ENCODE measurements around the gene EHBP1. TPM values are rescaled to one million over a fixed set of nuclear protein-coding genes. Genes with fewer than 3 reads are reported as not detected.

EHBP1 gene
- total and polyA plus RNA-seq, 7 experiments from 2014 or later: 12.3 to 31.5 (median 27.7) TPM

DNA sequence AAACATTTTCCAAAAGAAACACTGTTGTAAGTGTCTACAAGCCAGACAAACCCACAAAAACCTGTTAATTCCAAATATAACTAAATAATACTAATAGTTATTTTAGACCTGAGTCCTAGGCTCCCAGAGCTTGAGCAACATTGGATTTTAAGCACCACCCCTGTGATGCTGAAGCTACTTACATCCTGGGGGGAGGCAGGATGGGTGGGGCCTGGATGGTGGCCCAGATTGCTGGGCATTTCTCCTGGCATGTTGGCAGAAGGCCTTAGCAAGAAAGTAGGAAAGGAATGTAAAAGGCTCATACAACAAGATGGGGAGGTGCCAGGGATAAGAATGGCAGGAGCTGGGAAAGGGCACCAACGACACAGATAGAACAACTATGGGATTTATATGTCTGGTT, 294.4 kb downstream of the EHBP1 start:
- intact Hi-C loops (cut with micrococcal nuclease): no loop called here

DNA sequence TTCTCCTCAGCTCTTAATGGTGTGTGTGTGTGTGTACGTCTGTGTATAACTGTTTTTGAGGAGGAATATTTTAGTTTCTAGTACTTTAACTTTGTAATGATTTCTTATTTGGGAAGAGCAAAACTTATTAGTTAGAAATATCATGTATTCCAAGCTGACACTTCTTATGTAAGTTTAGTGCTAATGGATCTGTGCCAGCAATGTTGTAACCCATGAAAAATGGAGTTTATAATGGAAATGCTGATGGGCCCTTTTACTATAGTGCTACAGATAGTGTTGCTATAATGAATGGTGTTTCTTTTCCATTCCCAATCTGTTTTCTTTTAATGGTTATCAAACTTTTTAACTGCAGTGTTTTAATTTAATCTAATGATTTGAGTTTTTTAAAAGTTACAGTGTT, 295.3 kb downstream of the EHBP1 start:
- H3K4me3 Mint-ChIP-seq: no peak overlapping the region

More for the DNA sequence above, 294.4 kb downstream of the EHBP1 start:
- DNase-seq (no peak), ATAC-seq (no peak)
- POLR2A ChIA-PET: no interaction called here
- Histone ChIP-seq H3K27me3 (ENCODE audit: control insufficient read depth in 2 of 2, insufficient read depth in 2 of 2, low read length in 2 of 2) (no peaks in the 10 kb centered on the region), H3K4me3 (ENCODE audit: low read length) (no peak overlapping the region), H3K4me1 (ENCODE audit: control insufficient read depth in 2 of 2, insufficient read depth in 2 of 2, low read length in 2 of 2) (no peaks in the 10 kb centered on the region), H3K36me3 (ENCODE audit: control insufficient read depth in 2 of 3, insufficient read depth in 3 of 3, low read length in 3 of 3) (peaks cover 0 to 7% (median 0%) of the 10 kb centered on the region in 3 experiments), H3K27ac (ENCODE audit: low read depth, low read length) (no peak overlapping the region), H3K9me3 (ENCODE audit: control insufficient read depth in 2 of 3, low read length in 3 of 3) (no peaks in the 10 kb centered on the region)
- H3K4me3 Mint-ChIP-seq: no peak overlapping the region
- H3K9me3 Mint-ChIP-seq: no peaks in the 10 kb centered on the region
- H3K27ac Mint-ChIP-seq: no peak overlapping the region
- CTCF ChIA-PET: no interaction called here
- H3K4me1 Mint-ChIP-seq: no peaks in the 10 kb centered on the region
- peaks cover 5 to 60% (median 38%) of the 10 kb centered on the region in 5 donors for H3K36me3 Mint-ChIP-seq
- no peaks in the 10 kb centered on the region for H3K27me3 Mint-ChIP-seq

DNA sequence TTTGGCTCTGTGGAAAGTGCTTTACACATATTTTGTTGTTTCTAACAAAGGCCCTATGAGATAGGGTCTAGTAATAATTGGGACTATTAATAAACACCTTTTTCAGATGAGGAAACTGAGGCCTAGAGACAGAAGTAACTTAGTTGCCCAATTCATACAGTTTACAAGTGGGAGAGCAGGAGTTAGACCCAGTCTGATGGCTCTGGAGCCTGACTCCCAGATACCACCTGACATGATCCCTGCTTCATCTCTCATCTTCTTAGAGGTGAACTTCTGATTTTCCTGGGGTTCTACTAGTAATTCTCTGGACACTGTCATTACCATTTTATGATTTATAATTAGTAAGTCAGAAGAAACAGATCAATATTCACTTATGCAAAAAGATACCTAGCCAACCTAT, 296.1 kb downstream of the EHBP1 start:
- Mint-ChIP-seq H3K4me1 (no peaks in the 10 kb centered on the region), H3K4me3 (no peak overlapping the region), H3K27me3 (no peaks in the 10 kb centered on the region), H3K36me3 (peaks cover 5 to 59% (median 29%) of the 10 kb centered on the region in 5 donors), H3K9me3 (no peaks in the 10 kb centered on the region), H3K27ac (no peak overlapping the region)
- ATAC-seq (no peak), DNase-seq (no peak)
- Histone ChIP-seq H3K4me1 (ENCODE audit: control insufficient read depth in 2 of 2, insufficient read depth in 2 of 2, low read length in 2 of 2) (no peaks in the 10 kb centered on the region), H3K36me3 (ENCODE audit: control insufficient read depth in 2 of 3, insufficient read depth in 3 of 3, low read length in 3 of 3) (peaks cover 0 to 5% (median 0%) of the 10 kb centered on the region in 3 experiments), H3K4me3 (ENCODE audit: low read length) (no peak overlapping the region), H3K27me3 (ENCODE audit: control insufficient read depth in 2 of 2, insufficient read depth in 2 of 2, low read length in 2 of 2) (no peaks in the 10 kb centered on the region), H3K9me3 (ENCODE audit: control insufficient read depth in 2 of 3, low read length in 3 of 3) (no peaks in the 10 kb centered on the region), H3K27ac (ENCODE audit: low read depth, low read length) (no peak overlapping the region)
- ChIA-PET POLR2A (no interaction called here), CTCF (no interaction called here)
- intact Hi-C loops (cut with micrococcal nuclease): no loop called here

More for the DNA sequence above, 295.3 kb downstream of the EHBP1 start:
- H3K9me3 Mint-ChIP-seq: no peaks in the 10 kb centered on the region
- H3K36me3 Mint-ChIP-seq: peaks cover 5 to 62% (median 36%) of the 10 kb centered on the region in 5 donors
- Histone ChIP-seq H3K4me1 (ENCODE audit: control insufficient read depth in 2 of 2, insufficient read depth in 2 of 2, low read length in 2 of 2) (no peaks in the 10 kb centered on the region), H3K4me3 (ENCODE audit: low read length) (no peak overlapping the region), H3K27ac (ENCODE audit: low read depth, low read length) (no peak overlapping the region), H3K36me3 (ENCODE audit: control insufficient read depth in 2 of 3, insufficient read depth in 3 of 3, low read length in 3 of 3) (peaks cover 0 to 7% (median 0%) of the 10 kb centered on the region in 3 experiments), H3K9me3 (ENCODE audit: control insufficient read depth in 2 of 3, low read length in 3 of 3) (no peaks in the 10 kb centered on the region), H3K27me3 (ENCODE audit: control insufficient read depth in 2 of 2, insufficient read depth in 2 of 2, low read length in 2 of 2) (no peaks in the 10 kb centered on the region)
- intact Hi-C loops (cut with micrococcal nuclease): no loop called here
- no peak overlapping the region for H3K27ac Mint-ChIP-seq
- no peaks in the 10 kb centered on the region for H3K27me3 Mint-ChIP-seq
- DNase-seq (no peak), ATAC-seq (no peak)
- no peaks in the 10 kb centered on the region for H3K4me1 Mint-ChIP-seq
- ChIA-PET POLR2A (no interaction called here), CTCF (no interaction called here)

DNA sequence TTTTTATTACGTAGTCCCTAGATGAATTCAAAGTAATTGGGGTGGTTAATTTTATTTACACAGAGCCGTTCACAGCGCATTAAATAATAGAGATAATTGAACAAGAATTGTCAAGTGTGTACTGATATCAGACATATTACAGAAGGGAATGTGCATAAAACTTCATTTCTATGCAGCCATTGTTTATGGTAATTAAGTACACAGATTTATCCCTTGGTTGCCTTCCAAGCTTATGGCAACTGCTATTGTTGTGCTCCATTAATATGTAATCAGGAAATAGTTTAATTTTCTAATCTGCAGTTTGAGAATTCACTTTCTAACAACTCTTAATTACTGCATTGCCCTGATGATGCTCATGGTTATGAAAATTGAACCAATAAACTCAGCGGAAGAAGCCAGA, 297.8 kb downstream of the EHBP1 start:
- Histone ChIP-seq H3K27me3 (ENCODE audit: control insufficient read depth in 2 of 2, insufficient read depth in 2 of 2, low read length in 2 of 2) (no peaks in the 10 kb centered on the region), H3K36me3 (ENCODE audit: control insufficient read depth in 2 of 3, insufficient read depth in 3 of 3, low read length in 3 of 3) (no peaks in the 10 kb centered on the region), H3K4me1 (ENCODE audit: control insufficient read depth in 2 of 2, insufficient read depth in 2 of 2, low read length in 2 of 2) (no peaks in the 10 kb centered on the region), H3K27ac (ENCODE audit: low read depth, low read length) (no peak overlapping the region), H3K4me3 (ENCODE audit: low read length) (no peak overlapping the region), H3K9me3 (ENCODE audit: control insufficient read depth in 2 of 3, low read length in 3 of 3) (no peaks in the 10 kb centered on the region)
- POLR2A ChIA-PET: no interaction called here
- no peaks in the 10 kb centered on the region for H3K9me3 Mint-ChIP-seq
- no peaks in the 10 kb centered on the region for H3K4me1 Mint-ChIP-seq
- DNase-seq: no peak
- H3K27me3 Mint-ChIP-seq: no peaks in the 10 kb centered on the region
- no peak overlapping the region for H3K27ac Mint-ChIP-seq
- no peak for ATAC-seq
- CTCF ChIA-PET: interaction anchor here (0.5 to 0.7 kb wide), 2 partner anchors 223 to 522 kb away, joined by 3 read pairs; no protein-coding TSS in a partner anchor
- peaks cover 0 to 51% (median 20%) of the 10 kb centered on the region in 5 donors for H3K36me3 Mint-ChIP-seq
- H3K4me3 Mint-ChIP-seq: no peak overlapping the region
- intact Hi-C loops (cut with micrococcal nuclease): no loop called here

DNA sequence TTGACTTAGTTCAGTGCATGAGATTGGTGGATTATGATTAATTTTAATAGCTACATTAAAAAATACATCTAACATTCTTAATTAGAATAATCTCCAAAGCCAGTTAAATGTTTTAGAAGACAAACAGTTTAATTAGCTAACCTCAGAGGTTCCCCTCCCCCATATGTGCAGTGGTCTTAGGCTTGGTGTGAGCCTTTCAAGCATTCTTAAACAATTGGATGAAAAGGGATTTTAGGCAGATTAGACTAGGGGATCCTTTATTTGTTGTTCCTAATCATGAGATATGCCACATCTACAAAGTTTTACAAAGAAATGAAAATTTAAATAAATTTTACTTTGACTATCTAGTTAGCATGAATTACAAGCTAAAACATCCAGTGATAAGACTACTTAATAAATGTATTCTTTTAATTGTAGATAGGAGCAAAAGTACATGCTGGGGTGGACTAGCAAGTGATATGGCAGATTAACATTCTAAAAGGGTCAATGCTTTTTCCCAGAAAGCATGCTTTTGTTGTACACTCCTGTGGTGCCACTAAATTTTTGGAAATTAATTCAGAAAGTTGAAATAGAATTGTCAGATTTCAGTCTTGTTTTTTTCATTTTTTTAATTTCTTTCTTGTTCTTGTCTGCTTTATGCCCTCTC, 302.4 kb downstream of the EHBP1 start:
- Histone ChIP-seq H3K27me3 (ENCODE audit: control insufficient read depth in 2 of 2, insufficient read depth in 2 of 2, low read length in 2 of 2) (no peaks in the 10 kb centered on the region), H3K36me3 (ENCODE audit: control insufficient read depth in 2 of 3, insufficient read depth in 3 of 3, low read length in 3 of 3) (no peaks in the 10 kb centered on the region), H3K4me3 (ENCODE audit: low read length) (no peak overlapping the region), H3K9me3 (ENCODE audit: control insufficient read depth in 2 of 3, low read length in 3 of 3) (no peaks in the 10 kb centered on the region), H3K4me1 (ENCODE audit: control insufficient read depth in 2 of 2, insufficient read depth in 2 of 2, low read length in 2 of 2) (no peaks in the 10 kb centered on the region), H3K27ac (ENCODE audit: low read depth, low read length) (no peak overlapping the region)
- ChIA-PET CTCF (no interaction called here), POLR2A (no interaction called here)
- peaks cover 0 to 32% (median 11%) of the 10 kb centered on the region in 5 donors for H3K36me3 Mint-ChIP-seq
- no peak overlapping the region for H3K4me3 Mint-ChIP-seq
- H3K9me3 Mint-ChIP-seq: no peaks in the 10 kb centered on the region
- no peak overlapping the region for H3K27ac Mint-ChIP-seq
- no peak for DNase-seq
- H3K4me1 Mint-ChIP-seq: no peaks in the 10 kb centered on the region
- intact Hi-C loops (cut with micrococcal nuclease): no loop called here
- H3K27me3 Mint-ChIP-seq: no peaks in the 10 kb centered on the region
- ATAC-seq: no peak

DNA sequence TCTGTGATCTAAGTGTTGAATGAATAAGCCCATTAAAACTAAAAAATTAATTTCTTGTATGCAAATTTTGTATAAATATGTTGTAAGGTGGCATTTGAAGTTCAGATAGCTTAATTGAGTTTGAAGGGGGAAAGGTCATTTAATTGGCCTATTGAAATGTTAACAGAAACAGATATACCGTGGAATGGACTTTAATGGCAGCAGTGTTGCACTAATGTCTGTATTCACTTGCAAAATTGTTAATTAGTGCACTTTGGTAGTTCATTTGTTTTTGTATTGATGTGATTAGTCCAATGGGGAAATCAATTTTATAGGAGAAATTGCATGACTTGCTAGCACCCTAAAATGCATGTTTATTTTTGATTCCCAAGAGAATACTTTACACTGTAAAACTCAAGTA, 303.3 kb downstream of the EHBP1 start:
- ChIA-PET CTCF (no interaction called here), POLR2A (no interaction called here)
- no peak overlapping the region for H3K4me3 ChIP-seq (ENCODE audit: low read length)
- H3K9me3 ChIP-seq (ENCODE audit: control insufficient read depth in 2 of 3, low read length in 3 of 3): no peaks in the 10 kb centered on the region
- H3K4me3 Mint-ChIP-seq: no peak overlapping the region
- no peaks in the 10 kb centered on the region for H3K9me3 Mint-ChIP-seq
- peaks cover 0 to 35% (median 18%) of the 10 kb centered on the region in 5 donors for H3K36me3 Mint-ChIP-seq
- ATAC-seq (no peak), DNase-seq (no peak)
- H3K27ac ChIP-seq (ENCODE audit: low read depth, low read length): no peak overlapping the region
- no peaks in the 10 kb centered on the region for H3K36me3 ChIP-seq (ENCODE audit: control insufficient read depth in 2 of 3, insufficient read depth in 3 of 3, low read length in 3 of 3)
- no peak overlapping the region for H3K27ac Mint-ChIP-seq
- H3K4me1 Mint-ChIP-seq: no peaks in the 10 kb centered on the region
- intact Hi-C loops (cut with micrococcal nuclease): no loop called here
- no peaks in the 10 kb centered on the region for H3K4me1 ChIP-seq (ENCODE audit: control insufficient read depth in 2 of 2, insufficient read depth in 2 of 2, low read length in 2 of 2)
- no peaks in the 10 kb centered on the region for H3K27me3 ChIP-seq (ENCODE audit: control insufficient read depth in 2 of 2, insufficient read depth in 2 of 2, low read length in 2 of 2)
- no peaks in the 10 kb centered on the region for H3K27me3 Mint-ChIP-seq

DNA sequence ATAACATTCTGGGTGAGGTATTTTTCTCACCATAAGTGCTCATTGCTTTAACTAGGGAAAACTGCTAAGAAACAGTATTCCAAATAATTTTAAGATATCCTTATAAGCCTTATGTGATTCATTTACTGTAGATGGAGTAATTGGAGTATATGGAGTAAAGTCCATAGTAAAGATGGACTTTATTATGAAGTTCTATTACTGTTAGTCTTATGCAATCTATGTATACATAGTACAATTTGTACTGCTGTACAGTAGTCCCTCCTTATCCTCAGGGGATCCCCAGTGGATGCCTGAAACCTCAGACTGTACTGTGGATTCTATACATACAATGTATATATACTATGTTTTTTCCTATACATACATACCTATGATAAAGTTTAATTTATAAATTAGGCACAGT, 304.0 kb downstream of the EHBP1 start:
- CTCF ChIA-PET: no interaction called here
- Mint-ChIP-seq H3K27ac (no peak overlapping the region), H3K4me1 (no peaks in the 10 kb centered on the region), H3K36me3 (peaks cover 0 to 31% (median 18%) of the 10 kb centered on the region in 5 donors), H3K27me3 (no peaks in the 10 kb centered on the region), H3K9me3 (no peaks in the 10 kb centered on the region), H3K4me3 (no peak overlapping the region)
- Histone ChIP-seq H3K4me1 (ENCODE audit: control insufficient read depth in 2 of 2, insufficient read depth in 2 of 2, low read length in 2 of 2) (no peaks in the 10 kb centered on the region), H3K9me3 (ENCODE audit: control insufficient read depth in 2 of 3, low read length in 3 of 3) (no peaks in the 10 kb centered on the region), H3K27me3 (ENCODE audit: control insufficient read depth in 2 of 2, insufficient read depth in 2 of 2, low read length in 2 of 2) (no peaks in the 10 kb centered on the region), H3K36me3 (ENCODE audit: control insufficient read depth in 2 of 3, insufficient read depth in 3 of 3, low read length in 3 of 3) (no peaks in the 10 kb centered on the region), H3K27ac (ENCODE audit: low read depth, low read length) (no peak overlapping the region), H3K4me3 (ENCODE audit: low read length) (no peak overlapping the region)
- DNase-seq: no peak
- POLR2A ChIA-PET: no interaction called here
- intact Hi-C loops (cut with micrococcal nuclease): no loop called here
- no peak for ATAC-seq

Measured in naive thymus-derived CD4-positive, alpha-beta T cell (primary cell).